Measurements from ENCODE around the gene MACROD2.

MACROD2 gene

DNA sequence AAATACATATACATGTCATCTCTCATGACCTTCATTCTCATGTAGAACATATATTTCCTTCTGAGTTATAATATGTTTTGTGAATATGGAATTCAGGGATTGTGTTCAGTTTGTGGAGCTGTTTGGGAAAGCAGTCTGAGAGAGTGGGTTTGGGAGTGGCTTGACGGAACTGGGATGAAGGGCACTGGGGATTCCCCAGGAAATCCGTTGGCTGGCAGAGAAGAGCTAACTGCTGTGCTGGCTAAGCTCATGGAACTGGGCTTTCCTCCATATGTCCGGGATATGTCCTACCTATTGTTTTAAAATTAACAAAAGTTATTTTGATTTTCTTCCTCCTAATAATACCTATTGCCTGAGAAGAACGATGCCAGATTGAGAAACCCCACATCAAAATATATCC, 701.6 kb downstream of the MACROD2 start:
- TF ChIP-seq SUZ12 (IDR thresholded peaks at IDR 0.05; ENCODE audit: extremely low read depth, insufficient read depth, insufficient read length) (no peak), ZNF274 (IDR thresholded peaks at IDR 0.05; ENCODE audit: low read depth, low read length) (no peak), YY1 (IDR thresholded peaks at IDR 0.05; ENCODE audit: insufficient read depth, insufficient read length) (no peak)

DNA sequence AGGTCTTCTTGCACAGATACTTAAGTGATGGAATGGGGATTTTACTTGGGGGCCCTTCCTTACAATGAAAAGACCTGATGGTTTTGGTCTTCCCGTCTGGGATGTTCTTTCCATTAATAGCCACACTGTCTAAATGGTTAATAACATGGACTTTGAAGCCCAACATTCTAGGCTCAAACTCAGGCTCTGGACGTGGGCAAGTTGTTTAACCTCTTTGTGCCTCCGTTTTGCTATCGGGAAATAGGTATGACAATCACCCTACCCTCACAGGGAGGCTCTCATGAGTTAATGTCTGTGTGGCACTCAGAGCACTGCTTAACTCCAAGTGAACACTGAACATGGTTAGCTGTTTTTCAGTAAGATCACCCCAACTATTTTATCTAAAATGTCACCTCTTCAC, 702.8 kb downstream of the MACROD2 start:
- H3K4me3 ChIP-seq (ENCODE audit: insufficient read length, low read depth), result no peak overlapping the region
- H3K36me3 ChIP-seq (ENCODE audit: insufficient read depth, insufficient read length, low read length), result no peaks in the 10 kb centered on the region
- no peak for TF ChIP-seq YY1 (IDR thresholded peaks at IDR 0.05; ENCODE audit: insufficient read depth, insufficient read length)
- no peak for TF ChIP-seq SUZ12 (IDR thresholded peaks at IDR 0.05; ENCODE audit: extremely low read depth, insufficient read depth, insufficient read length)
- TF ChIP-seq ZNF274 (IDR thresholded peaks at IDR 0.05; ENCODE audit: low read depth, low read length), result no peak
- H3K27me3 ChIP-seq (ENCODE audit: insufficient read depth, insufficient read length), result no peaks in the 10 kb centered on the region
- DNase-seq (ENCODE audit: low read depth, low spot score), result no peak
- H3K9me3 ChIP-seq (ENCODE audit: insufficient read depth, low read length), result no peaks in the 10 kb centered on the region
- H3K9ac ChIP-seq (ENCODE audit: insufficient read length, low read depth), result no peak overlapping the region
- H3K4me1 ChIP-seq (ENCODE audit: insufficient read depth, insufficient read length), result no peaks in the 10 kb centered on the region

More for the DNA sequence above, 701.6 kb downstream of the MACROD2 start:
- Histone ChIP-seq H3K9ac (ENCODE audit: insufficient read length, low read depth) (no peak overlapping the region), H3K4me1 (ENCODE audit: insufficient read depth, insufficient read length) (no peaks in the 10 kb centered on the region), H3K36me3 (ENCODE audit: insufficient read depth, insufficient read length, low read length) (no peaks in the 10 kb centered on the region), H3K4me3 (ENCODE audit: insufficient read length, low read depth) (no peak overlapping the region), H3K27me3 (ENCODE audit: insufficient read depth, insufficient read length) (no peaks in the 10 kb centered on the region), H3K9me3 (ENCODE audit: insufficient read depth, low read length) (no peaks in the 10 kb centered on the region)
- DNase-seq (ENCODE audit: low read depth, low spot score), result no peak

DNA sequence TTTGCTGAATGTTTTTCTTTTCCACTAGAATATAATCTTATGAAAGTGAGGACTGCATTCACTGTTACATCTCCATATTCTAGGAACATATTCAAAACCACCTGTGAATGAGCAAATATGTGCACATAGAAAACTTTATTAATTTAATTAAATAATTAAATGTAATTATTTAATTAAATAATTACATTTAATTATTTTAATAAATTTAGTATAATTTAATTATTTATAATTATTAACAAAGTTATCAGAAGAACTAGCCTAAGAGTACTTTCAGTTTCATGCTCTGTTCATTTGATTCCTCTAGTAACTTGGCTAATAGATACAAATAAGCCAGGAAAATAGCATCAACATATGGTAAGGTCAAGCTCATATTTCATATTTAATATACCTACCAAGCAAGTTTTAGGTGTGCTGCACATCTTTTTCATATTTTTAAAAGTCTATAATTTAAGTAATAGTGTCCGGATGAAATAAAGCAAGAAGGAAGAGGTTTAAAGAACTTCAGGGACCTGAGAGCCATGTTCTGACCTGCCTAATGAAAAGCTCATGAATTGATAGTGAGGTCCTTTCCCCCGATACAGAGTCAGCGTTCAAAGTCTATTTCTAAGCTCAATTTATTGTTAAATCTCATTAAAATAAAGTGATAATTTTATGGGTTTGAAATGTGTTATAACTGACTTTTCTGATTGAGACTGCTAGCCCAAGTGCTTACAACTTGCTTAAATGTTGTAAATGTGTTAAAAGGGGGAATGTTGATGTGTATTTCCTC, 703.5 kb downstream of the MACROD2 start:
- Histone ChIP-seq H3K27me3 (ENCODE audit: insufficient read depth, insufficient read length) (no peaks in the 10 kb centered on the region), H3K9ac (ENCODE audit: insufficient read length, low read depth) (no peak overlapping the region), H3K4me1 (ENCODE audit: insufficient read depth, insufficient read length) (no peaks in the 10 kb centered on the region), H3K36me3 (ENCODE audit: insufficient read depth, insufficient read length, low read length) (no peaks in the 10 kb centered on the region), H3K4me3 (ENCODE audit: insufficient read length, low read depth) (no peak overlapping the region), H3K9me3 (ENCODE audit: insufficient read depth, low read length) (no peaks in the 10 kb centered on the region)
- TF ChIP-seq ZNF274 (IDR thresholded peaks at IDR 0.05; ENCODE audit: low read depth, low read length) (no peak), YY1 (IDR thresholded peaks at IDR 0.05; ENCODE audit: insufficient read depth, insufficient read length) (no peak), SUZ12 (IDR thresholded peaks at IDR 0.05; ENCODE audit: extremely low read depth, insufficient read depth, insufficient read length) (no peak)
- DNase-seq (ENCODE audit: low read depth, low spot score), result no peak

DNA sequence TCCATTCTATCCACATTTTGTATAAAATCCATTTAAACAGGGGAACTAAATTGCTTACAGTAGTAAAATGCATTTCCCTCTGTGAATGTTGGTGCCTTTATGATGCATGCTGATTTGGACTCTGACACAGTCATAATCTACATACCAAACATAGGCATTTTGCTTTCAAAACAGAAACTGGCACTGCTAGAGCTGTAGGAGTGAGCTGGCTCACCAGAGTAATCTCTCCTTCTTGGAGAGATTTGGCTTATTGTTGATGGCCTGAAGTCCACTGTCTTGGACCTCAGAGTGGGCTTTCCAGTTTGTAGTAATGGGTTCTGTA, 705.3 kb downstream of the MACROD2 start:
- Histone ChIP-seq H3K9me3 (ENCODE audit: insufficient read depth, low read length) (no peaks in the 10 kb centered on the region), H3K9ac (ENCODE audit: insufficient read length, low read depth) (no peak overlapping the region), H3K4me1 (ENCODE audit: insufficient read depth, insufficient read length) (no peaks in the 10 kb centered on the region), H3K36me3 (ENCODE audit: insufficient read depth, insufficient read length, low read length) (no peaks in the 10 kb centered on the region), H3K4me3 (ENCODE audit: insufficient read length, low read depth) (no peak overlapping the region), H3K27me3 (ENCODE audit: insufficient read depth, insufficient read length) (no peaks in the 10 kb centered on the region)
- TF ChIP-seq ZNF274 (IDR thresholded peaks at IDR 0.05; ENCODE audit: low read depth, low read length), result no peak
- no peak for DNase-seq (ENCODE audit: low read depth, low spot score)

DNA sequence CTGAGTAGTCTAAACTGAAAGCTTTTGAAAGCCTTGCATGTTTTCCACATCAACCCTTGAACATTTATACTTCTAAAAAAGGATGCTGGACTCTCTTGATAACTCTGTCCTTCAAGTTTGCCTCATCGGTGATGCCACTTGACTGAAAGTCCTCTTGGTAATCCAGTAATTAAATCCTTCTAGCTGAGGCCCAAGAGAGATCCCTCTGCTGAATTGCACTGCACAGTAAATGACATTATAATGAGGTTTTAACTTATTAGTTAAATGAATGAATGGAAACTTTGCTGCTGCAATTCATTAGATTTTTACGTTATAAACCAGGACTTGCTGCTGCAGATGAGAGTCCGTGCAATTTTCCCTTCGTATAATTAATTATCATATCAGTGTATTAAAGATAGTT, 706.0 kb downstream of the MACROD2 start:
- no peaks in the 10 kb centered on the region for H3K4me1 ChIP-seq (ENCODE audit: insufficient read depth, insufficient read length)
- TF ChIP-seq ZNF274 (IDR thresholded peaks at IDR 0.05; ENCODE audit: low read depth, low read length) (no peak), SUZ12 (IDR thresholded peaks at IDR 0.05; ENCODE audit: extremely low read depth, insufficient read depth, insufficient read length) (no peak), YY1 (IDR thresholded peaks at IDR 0.05; ENCODE audit: insufficient read depth, insufficient read length) (no peak)
- H3K4me3 ChIP-seq (ENCODE audit: insufficient read length, low read depth), result no peak overlapping the region
- H3K36me3 ChIP-seq (ENCODE audit: insufficient read depth, insufficient read length, low read length), result no peaks in the 10 kb centered on the region
- H3K9ac ChIP-seq (ENCODE audit: insufficient read length, low read depth), result no peak overlapping the region
- no peak for DNase-seq (ENCODE audit: low read depth, low spot score)
- H3K9me3 ChIP-seq (ENCODE audit: insufficient read depth, low read length), result no peaks in the 10 kb centered on the region
- no peaks in the 10 kb centered on the region for H3K27me3 ChIP-seq (ENCODE audit: insufficient read depth, insufficient read length)

DNA sequence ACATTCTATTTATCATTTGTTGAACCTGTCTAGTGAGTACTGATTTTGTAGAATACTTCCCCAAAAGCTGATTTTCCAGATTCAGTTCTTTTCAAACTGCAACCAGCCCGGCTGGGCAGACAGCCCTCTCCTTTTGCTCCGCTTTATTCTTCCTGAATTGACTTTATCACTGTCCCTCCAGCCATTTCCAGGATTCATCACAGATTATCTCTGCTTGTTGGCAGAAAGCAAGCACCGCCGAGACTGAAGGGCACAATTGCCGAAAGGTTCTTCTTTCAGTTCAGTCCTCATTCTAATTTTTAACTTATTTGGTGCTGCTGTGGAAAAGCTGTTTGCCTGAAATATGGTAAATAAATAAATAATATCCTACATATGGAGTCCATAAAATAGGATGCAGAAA, 711.2 kb downstream of the MACROD2 start:
- no peak for DNase-seq (ENCODE audit: low read depth, low spot score)
- no peak overlapping the region for H3K9ac ChIP-seq (ENCODE audit: insufficient read length, low read depth)
- H3K4me3 ChIP-seq (ENCODE audit: insufficient read length, low read depth), result no peak overlapping the region
- H3K9me3 ChIP-seq (ENCODE audit: insufficient read depth, low read length), result 0 out of 2 replicates have a peak, but pooled peaks cover 5% of the 10 kb centered on the region
- no peaks in the 10 kb centered on the region for H3K27me3 ChIP-seq (ENCODE audit: insufficient read depth, insufficient read length)
- no peaks in the 10 kb centered on the region for H3K4me1 ChIP-seq (ENCODE audit: insufficient read depth, insufficient read length)
- H3K36me3 ChIP-seq (ENCODE audit: insufficient read depth, insufficient read length, low read length), result no peaks in the 10 kb centered on the region
- TF ChIP-seq ZNF274 (IDR thresholded peaks at IDR 0.05; ENCODE audit: low read depth, low read length) (no peak), SUZ12 (IDR thresholded peaks at IDR 0.05; ENCODE audit: extremely low read depth, insufficient read depth, insufficient read length) (no peak), YY1 (IDR thresholded peaks at IDR 0.05; ENCODE audit: insufficient read depth, insufficient read length) (no peak)

DNA sequence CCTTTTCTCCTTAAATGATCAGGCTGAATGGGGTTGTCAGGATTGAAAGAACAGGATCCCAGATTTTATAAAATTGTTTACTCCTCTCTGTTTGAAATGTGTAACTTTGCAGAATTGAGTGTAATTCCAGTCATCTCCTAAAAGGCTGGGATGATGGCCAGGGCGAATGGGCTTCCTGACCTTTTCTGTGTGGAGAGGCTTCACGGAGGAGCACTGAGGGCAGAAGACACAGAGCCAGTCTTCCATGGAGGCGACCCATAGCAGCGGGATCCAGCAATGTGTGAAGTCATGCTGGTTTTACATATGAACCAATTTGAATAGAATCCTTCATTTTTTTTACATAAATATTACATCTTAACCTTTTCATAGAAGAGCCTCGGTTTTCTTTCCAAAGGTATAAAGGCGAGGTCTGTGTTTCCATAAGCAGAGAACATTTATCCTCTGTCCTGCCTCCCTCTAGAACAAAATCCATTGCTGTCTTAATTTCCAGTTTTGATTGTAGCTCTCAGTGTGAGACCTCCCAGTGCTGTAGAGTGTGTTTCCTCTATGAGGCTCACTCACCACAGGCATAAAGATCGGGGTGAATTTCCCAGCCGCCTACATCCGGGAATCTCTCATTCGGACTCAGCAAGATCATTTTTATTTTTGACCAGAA, 711.8 kb downstream of the MACROD2 start:
- TF ChIP-seq SUZ12 (IDR thresholded peaks at IDR 0.05; ENCODE audit: extremely low read depth, insufficient read depth, insufficient read length) (no peak), ZNF274 (IDR thresholded peaks at IDR 0.05; ENCODE audit: low read depth, low read length) (no peak), YY1 (IDR thresholded peaks at IDR 0.05; ENCODE audit: insufficient read depth, insufficient read length) (no peak)
- no peak for DNase-seq (ENCODE audit: low read depth, low spot score)
- Histone ChIP-seq H3K27me3 (ENCODE audit: insufficient read depth, insufficient read length) (no peaks in the 10 kb centered on the region), H3K36me3 (ENCODE audit: insufficient read depth, insufficient read length, low read length) (no peaks in the 10 kb centered on the region), H3K9ac (ENCODE audit: insufficient read length, low read depth) (no peak overlapping the region), H3K4me1 (ENCODE audit: insufficient read depth, insufficient read length) (no peaks in the 10 kb centered on the region), H3K9me3 (ENCODE audit: insufficient read depth, low read length) (0 out of 2 replicates have a peak, but pooled peaks cover 5% of the 10 kb centered on the region), H3K4me3 (ENCODE audit: insufficient read length, low read depth) (no peak overlapping the region)
